WTC11 (cell line): Measurements from ENCODE around the gene KCNC4. TPM values are rescaled to one million over a fixed set of nuclear protein-coding genes. Genes with fewer than 3 reads are reported as not detected.

ENCODE experiments used
- ATAC-seq: fragments of 200-7000 bp; cut with Tn5 transposase; 2 replicates; pipeline ENCODE4 v1.10.0; 2021; ENCODE audit warnings: mild to moderate bottlenecking, moderate library complexity
- CTCF ChIA-PET: fragments of 300-600 bp; sonication (Branson Sonifier 250); formaldehyde crosslinking; loops from one replicate; lab custom pipeline; 2021; ENCODE audit warnings: antibody characterized with exemption; lab: Charles Lee
- POLR2A ChIA-PET: fragments of 350-600 bp; sonication (Branson Sonifier 250); formaldehyde crosslinking; loops from one replicate; lab custom pipeline; 2021; ENCODE audit warnings: antibody characterized with exemption; lab: Charles Lee
- DNase-seq: peaks from one replicate; pipeline ENCODE4 v3.0.0; 2021; ENCODE audit warnings: low spot score
- H3K27ac Mint-ChIP-seq: 2 replicates; pipeline ENCODE4 v1.8.0; 2021; ENCODE audit warnings: mixed read lengths
- H3K27me3 Mint-ChIP-seq: 2 replicates; pipeline ENCODE4 v1.8.0; 2021; ENCODE audit warnings: low read depth, mild to moderate bottlenecking, moderate library complexity, mixed read lengths
- H3K36me3 Mint-ChIP-seq: 2 replicates; pipeline ENCODE4 v1.8.0; 2021; ENCODE audit warnings: mixed read lengths
- H3K4me1 Mint-ChIP-seq: 2 replicates; pipeline ENCODE4 v1.8.0; 2022; ENCODE audit warnings: mixed read lengths
- H3K4me3 Mint-ChIP-seq: 2 replicates; pipeline ENCODE4 v1.8.0; 2021; ENCODE audit warnings: mild to moderate bottlenecking, moderate library complexity, mixed read lengths
- H3K9me3 Mint-ChIP-seq: 2 replicates; pipeline ENCODE4 v1.8.0; 2021; ENCODE audit warnings: mixed read lengths
- EMX1 ChIP-seq: fragments of 250-450 bp; sonication (Bioruptor Pico); IDR thresholded peaks from 2 replicates; pipeline ENCODE4 v1.8.0; 2021; ENCODE audit warnings: mild to moderate bottlenecking
- GTF2I ChIP-seq: fragments of 250-450 bp; sonication (Bioruptor Pico); conservative IDR thresholded peaks from 2 replicates; pipeline ENCODE4 v1.4.0; 2021; ENCODE audit warnings: mild to moderate bottlenecking
- JUN ChIP-seq: sonication (generic); formaldehyde crosslinking; IDR thresholded peaks from 2 replicates; pipeline ENCODE4 v1.8.0; 2023; ENCODE audit warnings: mild to moderate bottlenecking, missing genetic modification reagents
- MYBL2 ChIP-seq: sonication (generic); formaldehyde crosslinking; IDR thresholded peaks from 2 replicates; pipeline ENCODE4 v1.8.1; 2023; ENCODE audit warnings: mild to moderate bottlenecking, moderate library complexity, missing genetic modification reagents
- RELA ChIP-seq: sonication (generic); formaldehyde crosslinking; IDR thresholded peaks from 2 replicates; pipeline ENCODE4 v1.8.1; 2022; ENCODE audit warnings: missing genetic modification reagents, mild to moderate bottlenecking, borderline replicate concordance
- SP1 ChIP-seq: sonication (generic); formaldehyde crosslinking; conservative IDR thresholded peaks from 2 replicates; pipeline ENCODE4 v1.8.1; 2022; ENCODE audit warnings: missing genetic modification reagents
- ZNF121 ChIP-seq: sonication (generic); formaldehyde crosslinking; IDR thresholded peaks from 2 replicates; pipeline ENCODE4 v1.8.0; 2023; ENCODE audit warnings: missing genetic modification reagents
- ZNF416 ChIP-seq: fragments of 250-450 bp; sonication (Bioruptor Pico); IDR thresholded peaks from 2 replicates; pipeline ENCODE4 v1.9.0; 2021; ENCODE audit warnings: mild to moderate bottlenecking, inconsistent platforms
- total RNA-seq: library from RNA; stranded (reverse); gene quantifications from 3 replicates; pipeline ENCODE4 v1.2.3, GENCODE V29; 2021
- TF ChIP-seq, protein P1 (sequence below): sonication (generic); formaldehyde crosslinking; IDR thresholded peaks from 2 replicates; pipeline ENCODE4 v1.8.1; 2023; ENCODE audit warnings: mild to moderate bottlenecking, missing genetic modification reagents
- TF ChIP-seq, protein P2 (sequence below): sonication (generic); formaldehyde crosslinking; IDR thresholded peaks from 2 replicates; pipeline ENCODE4 v1.8.0; 2023; ENCODE audit warnings: missing genetic modification reagents
- TF ChIP-seq, protein P3 (sequence below): sonication (generic); formaldehyde crosslinking; IDR thresholded peaks from 2 replicates; pipeline ENCODE4 v1.8.0; 2022; ENCODE audit warnings: mild to moderate bottlenecking, missing genetic modification reagents
- TF ChIP-seq, protein P4 (sequence below): sonication (generic); formaldehyde crosslinking; IDR thresholded peaks from 2 replicates; pipeline ENCODE4 v1.8.1; 2022; ENCODE audit warnings: low read depth, missing genetic modification reagents, borderline replicate concordance
- TF ChIP-seq, protein P5 (sequence below): sonication (generic); formaldehyde crosslinking; IDR thresholded peaks from 2 replicates; pipeline ENCODE4 v1.8.1; 2023; ENCODE audit warnings: mild to moderate bottlenecking, missing genetic modification reagents, borderline replicate concordance
- TF ChIP-seq, protein P6 (sequence below): sonication (generic); formaldehyde crosslinking; IDR thresholded peaks from 2 replicates; pipeline ENCODE4 v1.8.0; 2023; ENCODE audit warnings: mild to moderate bottlenecking, missing genetic modification reagents
- TF ChIP-seq, protein P7 (sequence below): sonication (generic); formaldehyde crosslinking; IDR thresholded peaks from 2 replicates; pipeline ENCODE4 v1.8.1; 2023; ENCODE audit warnings: mild to moderate bottlenecking, moderate library complexity, missing genetic modification reagents
- TF ChIP-seq, protein P8 (sequence below): sonication (generic); formaldehyde crosslinking; IDR thresholded peaks from 2 replicates; pipeline ENCODE4 v1.8.0; 2022; ENCODE audit warnings: mild to moderate bottlenecking, missing genetic modification reagents
- TF ChIP-seq, protein P9 (sequence below): sonication (generic); formaldehyde crosslinking; IDR thresholded peaks from 2 replicates; pipeline ENCODE4 v1.8.1; 2022; ENCODE audit warnings: low read depth, mild to moderate bottlenecking, moderate library complexity, missing genetic modification reagents, borderline replicate concordance

The KCNC4 gene
- total RNA-seq, 1 experiment from 2014 or later = 19.9 TPM

DNA sequence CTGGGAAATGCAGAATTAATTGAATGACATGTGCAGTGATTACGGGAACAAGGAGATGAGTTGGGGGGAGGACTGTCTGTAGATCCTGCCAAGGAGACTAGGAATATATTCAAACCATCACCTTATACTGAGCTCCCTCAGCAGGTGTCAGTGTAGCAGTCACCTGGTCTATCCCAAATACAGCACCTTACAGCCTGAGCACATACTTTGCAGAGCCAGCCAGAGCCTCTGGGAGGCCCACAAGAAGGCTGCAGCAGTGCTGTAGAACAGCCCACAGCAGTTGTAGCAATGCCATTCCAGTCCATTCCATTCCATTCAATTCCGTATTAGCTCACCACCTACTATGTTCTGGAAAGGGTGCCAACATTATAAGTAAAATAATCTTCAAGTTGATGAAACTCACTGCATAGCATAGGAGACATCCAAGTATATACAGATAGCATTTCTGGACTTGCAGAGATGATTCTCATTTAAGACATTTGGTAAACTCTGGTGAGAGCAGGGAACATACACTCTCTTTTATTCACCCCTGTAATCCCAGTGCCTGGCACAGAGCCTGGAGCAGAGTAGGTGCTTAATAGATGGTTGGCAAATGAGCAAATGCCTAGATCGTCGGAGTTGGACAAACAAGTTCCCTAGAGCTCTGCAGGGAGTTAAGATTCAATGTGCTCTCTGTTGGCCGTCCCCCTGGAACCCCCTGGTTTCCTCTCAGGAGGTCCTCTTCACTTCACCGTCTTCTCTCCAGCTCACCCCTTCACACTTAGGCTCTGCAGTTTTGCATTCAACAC, 44.7 kb downstream of the KCNC4 start (continued):
- TF ChIP-seq, protein P1, sequence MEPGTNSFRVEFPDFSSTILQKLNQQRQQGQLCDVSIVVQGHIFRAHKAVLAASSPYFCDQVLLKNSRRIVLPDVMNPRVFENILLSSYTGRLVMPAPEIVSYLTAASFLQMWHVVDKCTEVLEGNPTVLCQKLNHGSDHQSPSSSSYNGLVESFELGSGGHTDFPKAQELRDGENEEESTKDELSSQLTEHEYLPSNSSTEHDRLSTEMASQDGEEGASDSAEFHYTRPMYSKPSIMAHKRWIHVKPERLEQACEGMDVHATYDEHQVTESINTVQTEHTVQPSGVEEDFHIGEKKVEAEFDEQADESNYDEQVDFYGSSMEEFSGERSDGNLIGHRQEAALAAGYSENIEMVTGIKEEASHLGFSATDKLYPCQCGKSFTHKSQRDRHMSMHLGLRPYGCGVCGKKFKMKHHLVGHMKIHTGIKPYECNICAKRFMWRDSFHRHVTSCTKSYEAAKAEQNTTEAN (CRISPR knock-in tag) = no peak
- TF ChIP-seq EMX1 (CRISPR knock-in tag) = no peak

DNA sequence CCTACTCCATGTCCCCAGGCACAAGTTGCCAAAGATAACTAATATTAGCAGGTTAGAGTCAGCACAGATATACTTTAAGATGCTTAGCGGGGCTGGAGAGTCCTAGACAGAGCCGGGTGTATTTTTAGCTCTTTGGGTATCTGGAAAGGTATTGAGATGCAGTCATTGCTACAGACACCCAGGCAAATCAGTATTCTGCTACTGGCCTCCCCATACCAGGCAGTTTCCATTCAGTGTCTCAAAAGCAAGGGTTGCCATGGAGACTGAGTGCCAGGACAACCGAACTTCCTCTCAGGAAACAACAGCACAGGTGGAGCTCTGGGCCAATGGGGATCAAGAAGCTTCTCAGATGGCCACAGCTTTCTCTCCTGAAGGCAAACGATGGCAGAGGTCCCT, 45.3 kb downstream of the KCNC4 start:
- TF ChIP-seq, protein P2, sequence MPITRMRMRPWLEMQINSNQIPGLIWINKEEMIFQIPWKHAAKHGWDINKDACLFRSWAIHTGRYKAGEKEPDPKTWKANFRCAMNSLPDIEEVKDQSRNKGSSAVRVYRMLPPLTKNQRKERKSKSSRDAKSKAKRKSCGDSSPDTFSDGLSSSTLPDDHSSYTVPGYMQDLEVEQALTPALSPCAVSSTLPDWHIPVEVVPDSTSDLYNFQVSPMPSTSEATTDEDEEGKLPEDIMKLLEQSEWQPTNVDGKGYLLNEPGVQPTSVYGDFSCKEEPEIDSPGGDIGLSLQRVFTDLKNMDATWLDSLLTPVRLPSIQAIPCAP = no peak
- TF ChIP-seq, protein P3, sequence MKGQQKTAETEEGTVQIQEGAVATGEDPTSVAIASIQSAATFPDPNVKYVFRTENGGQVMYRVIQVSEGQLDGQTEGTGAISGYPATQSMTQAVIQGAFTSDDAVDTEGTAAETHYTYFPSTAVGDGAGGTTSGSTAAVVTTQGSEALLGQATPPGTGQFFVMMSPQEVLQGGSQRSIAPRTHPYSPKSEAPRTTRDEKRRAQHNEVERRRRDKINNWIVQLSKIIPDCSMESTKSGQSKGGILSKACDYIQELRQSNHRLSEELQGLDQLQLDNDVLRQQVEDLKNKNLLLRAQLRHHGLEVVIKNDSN (CRISPR knock-in tag) = no peak
- TF ChIP-seq JUN (CRISPR knock-in tag) (no peak), ZNF121 (CRISPR knock-in tag) (no peak), GTF2I (CRISPR knock-in tag) (no peak), SP1 (CRISPR knock-in tag) (no peak), MYBL2 (CRISPR knock-in tag) (no peak), RELA (CRISPR knock-in tag) (no peak), ZNF416 (CRISPR knock-in tag) (no peak)
- TF ChIP-seq, protein P4, sequence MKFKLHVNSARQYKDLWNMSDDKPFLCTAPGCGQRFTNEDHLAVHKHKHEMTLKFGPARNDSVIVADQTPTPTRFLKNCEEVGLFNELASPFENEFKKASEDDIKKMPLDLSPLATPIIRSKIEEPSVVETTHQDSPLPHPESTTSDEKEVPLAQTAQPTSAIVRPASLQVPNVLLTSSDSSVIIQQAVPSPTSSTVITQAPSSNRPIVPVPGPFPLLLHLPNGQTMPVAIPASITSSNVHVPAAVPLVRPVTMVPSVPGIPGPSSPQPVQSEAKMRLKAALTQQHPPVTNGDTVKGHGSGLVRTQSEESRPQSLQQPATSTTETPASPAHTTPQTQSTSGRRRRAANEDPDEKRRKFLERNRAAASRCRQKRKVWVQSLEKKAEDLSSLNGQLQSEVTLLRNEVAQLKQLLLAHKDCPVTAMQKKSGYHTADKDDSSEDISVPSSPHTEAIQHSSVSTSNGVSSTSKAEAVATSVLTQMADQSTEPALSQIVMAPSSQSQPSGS (CRISPR knock-in tag) = no peak
- TF ChIP-seq, protein P5, sequence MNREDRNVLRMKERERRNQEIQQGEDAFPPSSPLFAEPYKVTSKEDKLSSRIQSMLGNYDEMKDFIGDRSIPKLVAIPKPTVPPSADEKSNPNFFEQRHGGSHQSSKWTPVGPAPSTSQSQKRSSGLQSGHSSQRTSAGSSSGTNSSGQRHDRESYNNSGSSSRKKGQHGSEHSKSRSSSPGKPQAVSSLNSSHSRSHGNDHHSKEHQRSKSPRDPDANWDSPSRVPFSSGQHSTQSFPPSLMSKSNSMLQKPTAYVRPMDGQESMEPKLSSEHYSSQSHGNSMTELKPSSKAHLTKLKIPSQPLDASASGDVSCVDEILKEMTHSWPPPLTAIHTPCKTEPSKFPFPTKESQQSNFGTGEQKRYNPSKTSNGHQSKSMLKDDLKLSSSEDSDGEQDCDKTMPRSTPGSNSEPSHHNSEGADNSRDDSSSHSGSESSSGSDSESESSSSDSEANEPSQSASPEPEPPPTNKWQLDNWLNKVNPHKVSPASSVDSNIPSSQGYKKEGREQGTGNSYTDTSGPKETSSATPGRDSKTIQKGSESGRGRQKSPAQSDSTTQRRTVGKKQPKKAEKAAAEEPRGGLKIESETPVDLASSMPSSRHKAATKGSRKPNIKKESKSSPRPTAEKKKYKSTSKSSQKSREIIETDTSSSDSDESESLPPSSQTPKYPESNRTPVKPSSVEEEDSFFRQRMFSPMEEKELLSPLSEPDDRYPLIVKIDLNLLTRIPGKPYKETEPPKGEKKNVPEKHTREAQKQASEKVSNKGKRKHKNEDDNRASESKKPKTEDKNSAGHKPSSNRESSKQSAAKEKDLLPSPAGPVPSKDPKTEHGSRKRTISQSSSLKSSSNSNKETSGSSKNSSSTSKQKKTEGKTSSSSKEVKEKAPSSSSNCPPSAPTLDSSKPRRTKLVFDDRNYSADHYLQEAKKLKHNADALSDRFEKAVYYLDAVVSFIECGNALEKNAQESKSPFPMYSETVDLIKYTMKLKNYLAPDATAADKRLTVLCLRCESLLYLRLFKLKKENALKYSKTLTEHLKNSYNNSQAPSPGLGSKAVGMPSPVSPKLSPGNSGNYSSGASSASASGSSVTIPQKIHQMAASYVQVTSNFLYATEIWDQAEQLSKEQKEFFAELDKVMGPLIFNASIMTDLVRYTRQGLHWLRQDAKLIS (CRISPR knock-in tag) = no peak
- TF ChIP-seq, protein P6, sequence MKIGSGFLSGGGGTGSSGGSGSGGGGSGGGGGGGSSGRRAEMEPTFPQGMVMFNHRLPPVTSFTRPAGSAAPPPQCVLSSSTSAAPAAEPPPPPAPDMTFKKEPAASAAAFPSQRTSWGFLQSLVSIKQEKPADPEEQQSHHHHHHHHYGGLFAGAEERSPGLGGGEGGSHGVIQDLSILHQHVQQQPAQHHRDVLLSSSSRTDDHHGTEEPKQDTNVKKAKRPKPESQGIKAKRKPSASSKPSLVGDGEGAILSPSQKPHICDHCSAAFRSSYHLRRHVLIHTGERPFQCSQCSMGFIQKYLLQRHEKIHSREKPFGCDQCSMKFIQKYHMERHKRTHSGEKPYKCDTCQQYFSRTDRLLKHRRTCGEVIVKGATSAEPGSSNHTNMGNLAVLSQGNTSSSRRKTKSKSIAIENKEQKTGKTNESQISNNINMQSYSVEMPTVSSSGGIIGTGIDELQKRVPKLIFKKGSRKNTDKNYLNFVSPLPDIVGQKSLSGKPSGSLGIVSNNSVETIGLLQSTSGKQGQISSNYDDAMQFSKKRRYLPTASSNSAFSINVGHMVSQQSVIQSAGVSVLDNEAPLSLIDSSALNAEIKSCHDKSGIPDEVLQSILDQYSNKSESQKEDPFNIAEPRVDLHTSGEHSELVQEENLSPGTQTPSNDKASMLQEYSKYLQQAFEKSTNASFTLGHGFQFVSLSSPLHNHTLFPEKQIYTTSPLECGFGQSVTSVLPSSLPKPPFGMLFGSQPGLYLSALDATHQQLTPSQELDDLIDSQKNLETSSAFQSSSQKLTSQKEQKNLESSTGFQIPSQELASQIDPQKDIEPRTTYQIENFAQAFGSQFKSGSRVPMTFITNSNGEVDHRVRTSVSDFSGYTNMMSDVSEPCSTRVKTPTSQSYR (CRISPR knock-in tag) = no peak
- TF ChIP-seq, protein P1 (CRISPR knock-in tag) = no peak
- TF ChIP-seq, protein P7, sequence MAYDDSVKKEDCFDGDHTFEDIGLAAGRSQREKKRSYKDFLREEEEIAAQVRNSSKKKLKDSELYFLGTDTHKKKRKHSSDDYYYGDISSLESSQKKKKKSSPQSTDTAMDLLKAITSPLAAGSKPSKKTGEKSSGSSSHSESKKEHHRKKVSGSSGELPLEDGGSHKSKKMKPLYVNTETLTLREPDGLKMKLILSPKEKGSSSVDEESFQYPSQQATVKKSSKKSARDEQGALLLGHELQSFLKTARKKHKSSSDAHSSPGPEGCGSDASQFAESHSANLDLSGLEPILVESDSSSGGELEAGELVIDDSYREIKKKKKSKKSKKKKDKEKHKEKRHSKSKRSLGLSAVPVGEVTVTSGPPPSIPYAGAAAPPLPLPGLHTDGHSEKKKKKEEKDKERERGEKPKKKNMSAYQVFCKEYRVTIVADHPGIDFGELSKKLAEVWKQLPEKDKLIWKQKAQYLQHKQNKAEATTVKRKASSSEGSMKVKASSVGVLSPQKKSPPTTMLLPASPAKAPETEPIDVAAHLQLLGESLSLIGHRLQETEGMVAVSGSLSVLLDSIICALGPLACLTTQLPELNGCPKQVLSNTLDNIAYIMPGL (CRISPR knock-in tag) = no peak
- TF ChIP-seq, protein P8, sequence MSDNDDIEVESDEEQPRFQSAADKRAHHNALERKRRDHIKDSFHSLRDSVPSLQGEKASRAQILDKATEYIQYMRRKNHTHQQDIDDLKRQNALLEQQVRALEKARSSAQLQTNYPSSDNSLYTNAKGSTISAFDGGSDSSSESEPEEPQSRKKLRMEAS (CRISPR knock-in tag) = no peak
- TF ChIP-seq, protein P9, sequence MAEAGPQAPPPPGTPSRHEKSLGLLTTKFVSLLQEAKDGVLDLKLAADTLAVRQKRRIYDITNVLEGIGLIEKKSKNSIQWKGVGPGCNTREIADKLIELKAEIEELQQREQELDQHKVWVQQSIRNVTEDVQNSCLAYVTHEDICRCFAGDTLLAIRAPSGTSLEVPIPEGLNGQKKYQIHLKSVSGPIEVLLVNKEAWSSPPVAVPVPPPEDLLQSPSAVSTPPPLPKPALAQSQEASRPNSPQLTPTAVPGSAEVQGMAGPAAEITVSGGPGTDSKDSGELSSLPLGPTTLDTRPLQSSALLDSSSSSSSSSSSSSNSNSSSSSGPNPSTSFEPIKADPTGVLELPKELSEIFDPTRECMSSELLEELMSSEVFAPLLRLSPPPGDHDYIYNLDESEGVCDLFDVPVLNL = no peak
- ATAC-seq (peak; percentile 92), DNase-seq (peak; percentile 25)
- Mint-ChIP-seq H3K27me3 (peaks cover 22% of the 10 kb centered on the region), H3K36me3 (0 out of 2 replicates have a peak, but pooled peaks cover 3% of the 10 kb centered on the region), H3K27ac (no peak overlapping the region), H3K4me3 (no peak overlapping the region), H3K9me3 (peaks cover 4% of the 10 kb centered on the region), H3K4me1 (peaks cover 14% of the 10 kb centered on the region; the same call in 1 of the 2 replicates)
- ChIA-PET POLR2A (interaction anchor here (1.0 kb wide), 1 partner anchor 10 kb away, joined by 5 read pairs; no protein-coding TSS in a partner anchor), CTCF (interaction anchor here (0.6 to 3.1 kb wide), 7 partner anchors 14 to 240 kb away, joined by 3 to 26 read pairs (median 3); partner anchors contain the start of gene KCNC4)
